ENCODE data around the gene ZNF385C. TPM values are rescaled to one million over a fixed set of nuclear protein-coding genes. Genes with fewer than 3 reads are reported as not detected.
"Not testable (repeated sequence)": the region's sequence is repeated elsewhere in the genome, so short reads cannot be mapped to it uniquely, and the experiment has no call there.

The ZNF385C gene, protein sequence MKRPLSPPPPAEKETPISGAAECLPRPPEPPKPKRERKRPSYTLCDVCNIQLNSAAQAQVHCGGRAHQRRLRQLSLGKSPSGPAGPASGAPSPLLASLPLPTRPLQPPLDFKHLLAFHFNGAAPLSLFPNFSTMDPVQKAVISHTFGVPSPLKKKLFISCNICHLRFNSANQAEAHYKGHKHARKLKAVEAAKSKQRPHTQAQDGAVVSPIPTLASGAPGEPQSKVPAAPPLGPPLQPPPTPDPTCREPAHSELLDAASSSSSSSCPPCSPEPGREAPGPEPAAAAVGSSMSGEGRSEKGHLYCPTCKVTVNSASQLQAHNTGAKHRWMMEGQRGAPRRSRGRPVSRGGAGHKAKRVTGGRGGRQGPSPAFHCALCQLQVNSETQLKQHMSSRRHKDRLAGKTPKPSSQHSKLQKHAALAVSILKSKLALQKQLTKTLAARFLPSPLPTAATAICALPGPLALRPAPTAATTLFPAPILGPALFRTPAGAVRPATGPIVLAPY
- 10 to 100 TPM in 1 of 4 donors, 1 to 10 TPM in 3; 5.2 to 10.0 (median 6.8) TPM for polyA plus RNA-seq (ENCODE audit: insufficient read length in 4 of 4)

- no peak for DNase-seq (ENCODE audit: low read depth in 4 of 4, low spot score in 2 of 4)
Measured at GRCh38 chr17:42097691-42098631, at the start of gene ZNF385C. TSS of gene ZNF385C (minus strand) at chr17:42098473. CDS start at chr17:42063056, 35,417 bp downstream.

DNA sequence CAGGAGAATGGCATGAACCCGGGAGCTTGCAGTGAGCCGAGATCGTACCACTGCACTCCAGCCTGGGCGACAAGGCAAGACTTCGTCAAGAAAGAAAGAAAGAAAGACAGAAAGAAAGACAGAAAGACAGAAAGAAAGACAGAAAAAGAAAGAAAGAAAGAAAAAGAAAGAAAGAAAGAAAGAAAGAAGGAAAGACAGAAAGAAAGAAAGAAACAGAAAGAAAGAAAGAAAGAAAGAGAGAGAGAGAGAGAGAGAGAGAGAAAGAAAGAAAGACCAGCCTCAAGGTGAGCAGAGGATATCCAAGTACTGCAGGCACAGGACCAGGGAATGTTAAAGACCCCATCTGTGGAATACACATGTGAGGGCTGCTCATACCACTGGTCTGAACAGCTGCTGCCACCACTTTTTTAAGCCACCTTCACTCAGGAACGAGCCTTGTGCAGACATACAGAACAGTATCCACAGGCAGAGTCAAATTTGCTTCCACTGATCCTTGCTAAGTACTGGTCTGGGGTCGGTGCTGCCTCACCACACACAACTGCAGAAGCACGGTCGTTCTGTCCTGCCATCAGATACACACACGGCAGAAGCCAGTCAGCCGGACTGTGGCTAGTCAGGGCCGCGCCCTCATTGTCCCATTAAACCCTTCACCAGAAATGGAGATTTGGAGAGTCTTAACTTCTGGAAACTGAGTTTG, 48.8 kb upstream of the ZNF385C start:
- no peak for DNase-seq (ENCODE audit: low read depth in 4 of 4, low spot score in 2 of 4)

- not testable (repeated sequence) for DNase-seq (ENCODE audit: low read depth in 4 of 4, low spot score in 2 of 4)
Measured at GRCh38 chr17:42143138-42143537, 44.9 kb upstream of the ZNF385C start.

DNA sequence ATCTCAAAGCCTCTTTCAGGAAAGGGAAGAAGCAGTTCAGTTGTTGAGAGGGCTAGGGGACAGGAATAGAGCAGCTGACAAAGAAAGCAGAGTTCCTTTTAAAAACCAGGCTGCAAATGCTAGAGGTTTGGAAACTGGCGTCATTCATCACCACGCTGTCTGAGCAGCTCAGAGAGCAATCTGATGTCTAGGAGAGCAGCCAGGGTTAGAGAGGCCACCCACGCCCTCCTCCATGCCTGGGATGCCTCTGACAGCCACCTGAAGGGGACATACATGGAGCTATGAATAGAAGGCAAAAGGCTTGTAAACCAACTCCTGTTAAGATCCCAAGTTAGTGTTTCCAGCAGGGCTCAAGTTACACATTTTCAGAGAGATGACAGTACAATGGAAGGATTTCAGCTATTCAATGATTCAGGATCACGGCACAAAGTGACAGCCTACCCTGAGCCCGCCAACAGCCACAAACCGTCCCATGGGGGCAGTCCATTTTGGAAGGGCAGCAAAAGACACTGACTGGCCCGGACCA, 44.2 kb upstream of the ZNF385C start:
- DNase-seq (ENCODE audit: low read depth in 4 of 4, low spot score in 2 of 4), result no peak

DNA sequence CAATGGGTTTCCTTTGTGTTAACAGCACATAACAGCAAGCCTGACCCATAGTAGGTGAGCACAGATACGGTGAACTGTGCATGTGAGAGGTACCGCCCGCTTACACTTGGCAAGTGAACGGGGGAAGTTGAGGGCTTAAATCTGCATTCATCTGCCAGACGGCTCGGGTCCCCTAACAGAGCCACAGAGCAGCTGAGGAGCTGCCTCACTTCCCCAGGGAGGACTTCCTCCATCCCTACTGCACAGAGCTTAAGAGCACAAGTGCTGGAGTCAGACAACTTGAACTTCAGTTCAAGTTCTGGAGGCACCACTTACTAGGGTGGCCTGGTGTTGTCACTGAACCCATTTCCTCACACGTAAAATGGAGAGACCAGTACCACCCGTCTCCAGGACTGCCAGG, 43.1 kb upstream of the ZNF385C start:
- no peak for DNase-seq (ENCODE audit: low read depth in 4 of 4, low spot score in 2 of 4)

DNA sequence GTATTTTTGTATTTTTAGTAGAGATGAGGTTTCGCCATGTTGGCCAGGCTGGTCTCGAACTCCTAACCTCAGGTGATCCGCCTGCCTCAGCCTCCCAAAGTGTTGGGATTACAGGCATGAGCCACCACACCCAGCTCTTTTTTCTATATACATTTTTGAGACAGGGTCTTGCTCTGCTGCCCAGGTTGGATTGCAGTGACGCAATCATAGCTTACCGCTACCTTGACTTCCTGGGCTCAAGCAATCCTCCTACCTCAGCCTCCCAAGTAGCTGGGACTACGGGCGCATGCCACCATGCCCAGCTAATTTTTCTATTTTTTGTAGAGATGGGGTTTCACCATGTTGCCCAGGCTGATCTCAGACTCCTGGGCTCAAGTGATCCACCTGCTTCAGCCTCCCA, 42.4 kb upstream of the ZNF385C start:
- not testable (repeated sequence) for DNase-seq (ENCODE audit: low read depth in 4 of 4, low spot score in 2 of 4)

GRCh38 chr17:42138749-42139492, 40.6 kb upstream of the ZNF385C start:
- no peak for DNase-seq (ENCODE audit: low read depth in 4 of 4, low spot score in 2 of 4)

- DNase-seq (ENCODE audit: low read depth in 4 of 4, low spot score in 2 of 4), result no peak
Measured at GRCh38 chr17:42136654-42137051, 38.4 kb upstream of the ZNF385C start.

DNA sequence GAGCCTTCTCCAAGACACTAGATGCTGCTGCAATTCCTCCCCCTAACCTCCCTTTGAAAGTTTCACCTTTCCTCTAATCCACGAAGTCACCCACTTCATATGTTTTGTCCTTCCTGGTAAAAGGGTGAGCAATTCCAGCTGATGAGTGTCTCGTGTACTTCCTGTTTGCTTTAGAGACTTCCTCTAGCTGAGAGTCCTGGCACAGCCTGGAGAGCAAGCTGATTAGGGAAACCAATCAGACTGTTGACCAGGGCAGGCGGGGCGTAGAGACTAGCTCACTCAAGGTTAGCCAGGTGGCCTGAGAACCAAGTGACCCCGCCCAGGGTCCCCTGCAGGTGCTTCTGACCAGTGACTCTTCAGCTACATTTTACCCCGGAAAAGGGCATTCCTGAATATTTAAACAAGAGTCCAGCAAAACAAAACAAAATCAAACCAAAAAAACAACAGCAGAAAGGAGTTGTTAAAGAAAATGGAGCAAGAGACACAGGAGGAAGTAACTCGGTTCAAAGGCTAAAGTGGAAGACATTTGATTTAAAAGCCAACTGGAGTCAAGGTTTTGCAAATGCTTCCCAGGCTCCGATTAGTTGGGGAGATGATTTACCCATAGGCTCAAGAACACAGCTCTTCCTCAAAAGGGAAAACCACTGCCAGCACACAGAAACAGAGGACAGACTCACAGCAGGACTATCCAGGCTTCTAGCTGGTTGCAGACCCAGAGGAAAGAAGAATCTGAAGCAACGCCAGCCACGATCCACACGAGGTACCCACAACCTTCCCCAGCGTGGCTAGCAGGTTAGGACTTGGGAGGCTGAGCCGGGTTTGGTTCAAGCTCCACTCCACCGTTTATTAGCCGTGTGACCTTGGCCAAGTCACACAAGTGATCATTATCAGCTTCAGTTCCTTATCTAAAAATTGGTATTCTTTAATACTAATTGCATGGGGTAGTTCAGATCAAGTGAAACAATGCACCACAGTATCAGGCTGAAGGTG, 37.7 kb upstream of the ZNF385C start:
- DNase-seq (ENCODE audit: low read depth in 4 of 4, low spot score in 2 of 4), result no peak

DNA sequence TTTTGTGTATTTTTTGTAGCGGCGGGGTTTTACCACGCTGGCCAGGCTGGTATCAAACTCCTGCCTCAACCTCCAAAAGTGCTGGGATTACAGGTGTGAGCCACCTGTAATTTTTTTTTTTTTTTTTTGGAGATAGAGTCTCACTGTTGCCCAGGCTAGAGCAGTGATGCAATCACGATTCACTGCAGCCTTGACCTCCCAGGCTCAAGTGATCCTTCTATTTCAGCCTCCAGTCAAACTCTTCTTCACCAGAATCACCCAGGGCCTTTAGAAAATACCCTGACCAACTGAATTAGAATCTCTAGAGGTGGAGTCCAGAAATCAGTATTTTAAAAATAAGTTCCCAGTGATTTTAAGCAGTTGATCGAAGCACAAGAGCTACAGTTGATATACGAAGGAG, 36.9 kb upstream of the ZNF385C start:
- DNase-seq (ENCODE audit: low read depth in 4 of 4, low spot score in 2 of 4), result no peak

GRCh38 chr17:42133461-42134041, 35.3 kb upstream of the ZNF385C start:
- DNase-seq (ENCODE audit: low read depth in 4 of 4, low spot score in 2 of 4), result no peak

- DNase-seq (ENCODE audit: low read depth in 4 of 4, low spot score in 2 of 4), result no peak
Measured at GRCh38 chr17:42132941-42133340, 34.7 kb upstream of the ZNF385C start.

- no peak for DNase-seq (ENCODE audit: low read depth in 4 of 4, low spot score in 2 of 4)
Measured at GRCh38 chr17:42131981-42132432, 33.7 kb upstream of the ZNF385C start.

- no peak for DNase-seq (ENCODE audit: low read depth in 4 of 4, low spot score in 2 of 4)
Measured at GRCh38 chr17:42131232-42131631, 33.0 kb upstream of the ZNF385C start.

GRCh38 chr17:42130310-42130936, 32.1 kb upstream of the ZNF385C start:
- no peak for DNase-seq (ENCODE audit: low read depth in 4 of 4, low spot score in 2 of 4)

- DNase-seq (ENCODE audit: low read depth in 4 of 4, low spot score in 2 of 4), result no peak
Measured at GRCh38 chr17:42129109-42129837, 31.0 kb upstream of the ZNF385C start.

GRCh38 chr17:42127414-42127813, 29.1 kb upstream of the ZNF385C start:
- DNase-seq (ENCODE audit: low read depth in 4 of 4, low spot score in 2 of 4), result no peak
